Testis (tissue), 3 donors: ENCODE measurements around the gene UPK3BL1. TPM values are rescaled to one million over a fixed set of nuclear protein-coding genes. Genes with fewer than 3 reads are reported as not detected.
"Not testable (repeated sequence)": the region's sequence is repeated elsewhere in the genome, so short reads cannot be mapped to it uniquely, and the experiment has no call there.

Experiments used
- DNase-seq: peaks from one replicate; pipeline ENCODE4 v3.0.0-alpha.2; 2019
- H3K27ac ChIP-seq, 2 donors: fragments of 200-600 bp; sonication (generic); one replicate each; pipeline ENCODE4 v1.5.1; 2019
- H3K27me3 ChIP-seq: fragments of 200-600 bp; sonication (generic); one replicate; pipeline ENCODE4 v1.5.1; 2019
- H3K36me3 ChIP-seq: fragments of 200-600 bp; sonication (generic); one replicate; pipeline ENCODE4 v1.5.1; 2017; ENCODE audit warnings: low read depth; ENCODE audit errors: missing control alignments
- H3K4me1 ChIP-seq: fragments of 200-600 bp; sonication (generic); one replicate; pipeline ENCODE4 v1.5.1; 2019
- H3K4me3 ChIP-seq, 2 donors: fragments of 200-600 bp; sonication (generic); one replicate each; pipeline ENCODE4 v1.5.1; 2017 to 2019
- H3K9me3 ChIP-seq: fragments of 200-600 bp; sonication (generic); one replicate; pipeline ENCODE4 v1.5.1; 2017
- WGBS, 2 donors: methylation state at CpG; one replicate each; pipeline ENCODE4 v1.1.5; 2018; 5-methylcytosine and 5-hydroxymethylcytosine counted together
- intact Hi-C: fragments of 100-400 bp; cut with DNase I; formaldehyde crosslinking; loops from one replicate; pipeline ENCODE4 v1.15.1; 2023; ENCODE audit warnings: low total_unique reads
- polyA plus RNA-seq: library from polyadenylated mRNA; stranded (reverse); fragments of 350-450 nt; fragmentation: Illumina TruSeq; extraction: RNeasy Lipid Tissue Mini Kit (QIAGEN cat#74804); gene quantifications from one replicate; pipeline ENCODE4 v1.2.3, GENCODE V29; 2014; ENCODE audit warnings: low read depth, low replicate concordance; ENCODE audit not compliant: insufficient read depth
- total RNA-seq, 2 donors: library from RNA; depleted of rRNA; stranded (reverse); fragments of >200 nt; gene quantifications; one replicate each; pipeline ENCODE4 v1.2.3, GENCODE V29; 2016

UPK3BL1 gene
- total and polyA plus RNA-seq, 3 donors from 2014 or later = 22.5 to 27.4 (median 24.2) TPM

GRCh38 chr7:102666850-102667249, 24.3 kb upstream of the UPK3BL1 start:
- H3K27me3 ChIP-seq, H3K9me3 ChIP-seq, DNase-seq, H3K4me1 ChIP-seq, H3K4me3 ChIP-seq, intact Hi-C loops, H3K36me3 ChIP-seq, H3K27ac ChIP-seq: not testable (repeated sequence)
- WGBS, 2 donors = no CpG with 5 or more reads among the region's 16 CpGs

GRCh38 chr7:102664765-102665164, 22.2 kb upstream of the UPK3BL1 start:
- H3K9me3 ChIP-seq, H3K27me3 ChIP-seq, H3K4me3 ChIP-seq, H3K36me3 ChIP-seq, H3K4me1 ChIP-seq, DNase-seq, H3K27ac ChIP-seq, intact Hi-C loops: not testable (repeated sequence)
- 86% methylated on average over 4 of the region's 11 CpGs; no CpG with 5 or more reads in 1 of the 2 donors for WGBS, 2 donors

GRCh38 chr7:102649924-102650323, 7.3 kb upstream of the UPK3BL1 start, which contains the start of gene SPDYE2B:
Gene SPDYE2B, plus strand, starts transcription at chr7:102650319. Its CDS starts 2,030 bp downstream, at chr7:102652349.
- H3K27me3 ChIP-seq, H3K4me3 ChIP-seq, DNase-seq, H3K36me3 ChIP-seq, H3K9me3 ChIP-seq, H3K27ac ChIP-seq, H3K4me1 ChIP-seq, intact Hi-C loops: not testable (repeated sequence)
- no CpG with 5 or more reads among the region's 4 CpGs for WGBS, 2 donors

GRCh38 chr7:102647813-102648212, 5.2 kb upstream of the UPK3BL1 start:
- H3K4me3 ChIP-seq, H3K36me3 ChIP-seq, H3K4me1 ChIP-seq, DNase-seq, H3K27me3 ChIP-seq, intact Hi-C loops, H3K9me3 ChIP-seq, H3K27ac ChIP-seq: not testable (repeated sequence)
- 98 to 99% methylated on average over 5 to 7 of the region's 7 CpGs for WGBS, 2 donors

GRCh38 chr7:102643404-102643803, 813 bp upstream of the UPK3BL1 start:
- H3K4me3 ChIP-seq, intact Hi-C loops, H3K27me3 ChIP-seq, H3K9me3 ChIP-seq, H3K4me1 ChIP-seq, H3K27ac ChIP-seq, DNase-seq, H3K36me3 ChIP-seq: not testable (repeated sequence)
- 71% methylated on average over 1 of the region's 1 CpG; no CpG with 5 or more reads in 1 of the 2 donors for WGBS, 2 donors

GRCh38 chr7:102638848-102639247, 3.7 kb downstream of the UPK3BL1 start:
- H3K27me3 ChIP-seq, intact Hi-C loops, H3K27ac ChIP-seq, H3K4me3 ChIP-seq, H3K9me3 ChIP-seq, H3K4me1 ChIP-seq, DNase-seq, H3K36me3 ChIP-seq: not testable (repeated sequence)
- WGBS, 2 donors = 89% methylated on average over 5 to 7 of the region's 11 CpGs

- intact Hi-C loops = not testable (repeated sequence)
Measured at GRCh38 chr7:102636956-102637355, 5.6 kb downstream of the UPK3BL1 start.

GRCh38 chr7:102635354-102635753, 7.2 kb downstream of the UPK3BL1 start:
- H3K27me3 ChIP-seq, H3K4me3 ChIP-seq, H3K27ac ChIP-seq, H3K36me3 ChIP-seq, H3K9me3 ChIP-seq, DNase-seq, H3K4me1 ChIP-seq, intact Hi-C loops: not testable (repeated sequence)
- WGBS, 2 donors = no CpG with 5 or more reads among the region's 5 CpGs

More at GRCh38 chr7:102636956-102637355, 5.6 kb downstream of the UPK3BL1 start:
- not testable (repeated sequence) for DNase-seq, H3K27ac ChIP-seq, H3K9me3 ChIP-seq, H3K4me1 ChIP-seq, H3K36me3 ChIP-seq, H3K27me3 ChIP-seq, H3K4me3 ChIP-seq
- 87 to 100% methylated on average over 3 to 8 of the region's 13 CpGs for WGBS, 2 donors

- DNase-seq, H3K27ac ChIP-seq, H3K4me1 ChIP-seq, intact Hi-C loops, H3K9me3 ChIP-seq, H3K4me3 ChIP-seq, H3K27me3 ChIP-seq, H3K36me3 ChIP-seq: not testable (repeated sequence)
- 86% methylated on average over 4 of the region's 6 CpGs; no CpG with 5 or more reads in 1 of the 2 donors for WGBS, 2 donors
Measured at GRCh38 chr7:102634299-102634698, 8.3 kb downstream of the UPK3BL1 start.

- 77% methylated on average over 7 of the region's 9 CpGs; no CpG with 5 or more reads in 1 of the 2 donors for WGBS, 2 donors
- not testable (repeated sequence) for DNase-seq, H3K27me3 ChIP-seq
Measured at GRCh38 chr7:102630622-102631021, 12.0 kb downstream of the UPK3BL1 start.

GRCh38 chr7:102627271-102627904, 15.2 kb downstream of the UPK3BL1 start:
- WGBS, 2 donors = no CpG with 5 or more reads among the region's 8 CpGs
- H3K9me3 ChIP-seq, H3K27ac ChIP-seq, intact Hi-C loops, H3K27me3 ChIP-seq, H3K4me1 ChIP-seq, H3K36me3 ChIP-seq, DNase-seq, H3K4me3 ChIP-seq: not testable (repeated sequence)

More at GRCh38 chr7:102630622-102631021, 12.0 kb downstream of the UPK3BL1 start:
- H3K36me3 ChIP-seq, H3K4me3 ChIP-seq, H3K4me1 ChIP-seq, intact Hi-C loops, H3K9me3 ChIP-seq, H3K27ac ChIP-seq: not testable (repeated sequence)

- intact Hi-C loops, H3K27ac ChIP-seq, DNase-seq, H3K4me3 ChIP-seq, H3K9me3 ChIP-seq, H3K27me3 ChIP-seq, H3K36me3 ChIP-seq, H3K4me1 ChIP-seq: not testable (repeated sequence)
- WGBS, 2 donors = 81% methylated on average over 3 of the region's 8 CpGs; no CpG with 5 or more reads in 1 of the 2 donors
Measured at GRCh38 chr7:102618122-102618521, 24.5 kb downstream of the UPK3BL1 start.
